ENCODE data around the gene RELN. TPM values are rescaled to one million over a fixed set of nuclear protein-coding genes. Genes with fewer than 3 reads are reported as not detected.
"Not testable (repeated sequence)": the region's sequence is repeated elsewhere in the genome, so short reads cannot be mapped to it uniquely, and the experiment has no call there.

Gene RELN
- total and polyA plus RNA-seq, 3 donors from 2014 or later, result 3.8 to 5.8 (median 5.2) TPM

DNA sequence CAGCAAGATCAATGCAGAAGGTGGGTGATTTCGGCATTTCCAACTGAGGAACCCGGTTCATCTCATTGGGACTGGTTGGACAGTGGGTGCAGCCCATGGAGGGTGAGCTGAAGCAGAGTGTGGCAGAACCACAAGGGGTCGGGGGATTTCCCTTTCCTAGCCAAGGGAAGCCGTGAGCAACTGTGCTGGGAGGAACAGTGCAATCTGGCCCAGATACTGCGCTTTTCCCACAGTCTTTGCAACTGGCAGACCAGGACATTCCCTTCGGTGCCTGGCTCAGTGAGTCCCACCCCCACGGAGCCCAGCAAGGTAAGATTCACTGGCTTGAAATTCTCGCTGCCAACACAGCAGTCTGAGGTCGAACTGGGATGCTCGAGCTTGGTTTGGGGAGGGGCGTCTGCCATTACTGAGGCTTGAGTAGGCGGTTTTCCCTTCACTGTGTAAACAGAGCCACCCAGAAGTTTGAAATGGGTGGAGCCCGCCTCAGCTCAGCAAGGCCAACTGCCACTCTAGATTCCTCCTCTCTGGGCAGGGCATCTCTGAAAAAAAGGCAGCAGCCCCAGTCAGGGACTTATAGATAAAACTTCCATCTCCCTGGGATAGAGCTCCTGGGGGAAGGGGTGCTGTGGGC is 484.8 kb downstream of the RELN start:
- 71 to 88% methylated on average over 12 to 13 of the region's 13 CpGs for WGBS, 2 donors
- intact Hi-C loops (cut with DNase I; ENCODE audit: low total_unique reads), result no loop called here
- H3K36me3 ChIP-seq (ENCODE audit: low read depth, missing control alignments), result no peaks in the 10 kb centered on the region
- H3K9me3 ChIP-seq, result no peaks in the 10 kb centered on the region
- no peak for DNase-seq
- H3K27me3 ChIP-seq, result no peaks in the 10 kb centered on the region
- H3K4me3 ChIP-seq, result no peak overlapping the region
- no peaks in the 10 kb centered on the region for H3K4me1 ChIP-seq
- TF ChIP-seq CTCF (IDR thresholded peaks at IDR 0.05) (no peak), POLR2A (IDR thresholded peaks at IDR 0.05) (no peak)
- no peak overlapping the region for H3K27ac ChIP-seq

GRCh38 chr7:103501206-103501605 is 488.3 kb downstream of the RELN start:
- H3K9me3 ChIP-seq, result no peaks in the 10 kb centered on the region
- intact Hi-C loops (cut with DNase I; ENCODE audit: low total_unique reads), result no loop called here
- no peak overlapping the region for H3K27ac ChIP-seq
- no peaks in the 10 kb centered on the region for H3K4me1 ChIP-seq
- DNase-seq, result no peak
- no peaks in the 10 kb centered on the region for H3K36me3 ChIP-seq (ENCODE audit: low read depth, missing control alignments)
- no peaks in the 10 kb centered on the region for H3K27me3 ChIP-seq
- WGBS, 2 donors, result 85% methylated on average over 4 of the region's 4 CpGs
- H3K4me3 ChIP-seq, result no peak overlapping the region
- TF ChIP-seq POLR2A (IDR thresholded peaks at IDR 0.05) (no peak), CTCF (IDR thresholded peaks at IDR 0.05) (no peak)

- Histone ChIP-seq H3K9me3 (no peaks in the 10 kb centered on the region), H3K27ac (no peak overlapping the region), H3K4me1 (no peaks in the 10 kb centered on the region), H3K36me3 (ENCODE audit: low read depth, missing control alignments) (no peaks in the 10 kb centered on the region), H3K27me3 (no peaks in the 10 kb centered on the region), H3K4me3 (no peak overlapping the region)
- TF ChIP-seq CTCF (IDR thresholded peaks at IDR 0.05) (no peak), POLR2A (IDR thresholded peaks at IDR 0.05) (no peak)
- intact Hi-C loops (cut with DNase I; ENCODE audit: low total_unique reads), result no loop called here
- 84 to 85% methylated on average over 1 of the region's 1 CpG for WGBS, 2 donors
- DNase-seq, result no peak
Observed at GRCh38 chr7:103499976-103500375, 489.5 kb downstream of the RELN start.

- Histone ChIP-seq H3K9me3 (no peaks in the 10 kb centered on the region), H3K4me3 (no peak overlapping the region), H3K27me3 (no peaks in the 10 kb centered on the region), H3K4me1 (no peaks in the 10 kb centered on the region), H3K27ac (no peak overlapping the region), H3K36me3 (ENCODE audit: low read depth, missing control alignments) (no peaks in the 10 kb centered on the region)
- DNase-seq, result no peak
- TF ChIP-seq CTCF (IDR thresholded peaks at IDR 0.05), result no peak
- TF ChIP-seq POLR2A (IDR thresholded peaks at IDR 0.05), result no peak
- 89 to 94% methylated on average over 4 of the region's 4 CpGs for WGBS, 2 donors
- intact Hi-C loops (cut with DNase I; ENCODE audit: low total_unique reads), result no loop called here
Observed at GRCh38 chr7:103487419-103487818, 502.0 kb downstream of the RELN start.

GRCh38 chr7:103486873-103487272 is 502.6 kb downstream of the RELN start:
- H3K27ac ChIP-seq; H3K36me3 ChIP-seq (ENCODE audit: low read depth, missing control alignments); intact Hi-C loops (cut with DNase I; ENCODE audit: low total_unique reads); H3K4me3 ChIP-seq; DNase-seq; H3K9me3 ChIP-seq; H3K27me3 ChIP-seq; H3K4me1 ChIP-seq: not testable (repeated sequence)
- WGBS, 2 donors, result 86 to 93% methylated on average over 3 of the region's 3 CpGs

Measured in testis (tissue), 3 donors.